A549 treated with AZD2906 at 1 μM for 4 hours (cell line): ENCODE data around the gene ODF2L. TPM values are rescaled to one million over a fixed set of nuclear protein-coding genes. Genes with fewer than 3 reads are reported as not detected.

Source experiments
- total RNA-seq: library from RNA; stranded (reverse); fragments of 200-300 nt; extraction: Qiagen RNA extraction; gene quantifications from 5 replicates; pipeline ENCODE4 v1.2.3, GENCODE V29; 2022

Gene ODF2L, protein sequence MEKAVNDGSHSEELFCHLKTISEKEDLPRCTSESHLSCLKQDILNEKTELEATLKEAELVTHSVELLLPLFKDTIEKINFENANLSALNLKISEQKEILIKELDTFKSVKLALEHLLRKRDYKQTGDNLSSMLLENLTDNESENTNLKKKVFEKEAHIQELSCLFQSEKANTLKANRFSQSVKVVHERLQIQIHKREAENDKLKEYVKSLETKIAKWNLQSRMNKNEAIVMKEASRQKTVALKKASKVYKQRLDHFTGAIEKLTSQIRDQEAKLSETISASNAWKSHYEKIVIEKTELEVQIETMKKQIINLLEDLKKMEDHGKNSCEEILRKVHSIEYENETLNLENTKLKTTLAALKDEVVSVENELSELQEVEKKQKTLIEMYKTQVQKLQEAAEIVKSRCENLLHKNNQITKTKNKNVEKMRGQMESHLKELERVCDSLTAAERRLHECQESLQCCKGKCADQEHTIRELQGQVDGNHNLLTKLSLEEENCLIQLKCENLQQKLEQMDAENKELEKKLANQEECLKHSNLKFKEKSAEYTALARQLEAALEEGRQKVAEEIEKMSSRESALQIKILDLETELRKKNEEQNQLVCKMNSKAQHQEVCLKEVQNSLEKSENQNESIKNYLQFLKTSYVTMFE
- total RNA-seq = 7.6 to 10.8 TPM (median 9.7 TPM) in 5 replicates

DNA sequence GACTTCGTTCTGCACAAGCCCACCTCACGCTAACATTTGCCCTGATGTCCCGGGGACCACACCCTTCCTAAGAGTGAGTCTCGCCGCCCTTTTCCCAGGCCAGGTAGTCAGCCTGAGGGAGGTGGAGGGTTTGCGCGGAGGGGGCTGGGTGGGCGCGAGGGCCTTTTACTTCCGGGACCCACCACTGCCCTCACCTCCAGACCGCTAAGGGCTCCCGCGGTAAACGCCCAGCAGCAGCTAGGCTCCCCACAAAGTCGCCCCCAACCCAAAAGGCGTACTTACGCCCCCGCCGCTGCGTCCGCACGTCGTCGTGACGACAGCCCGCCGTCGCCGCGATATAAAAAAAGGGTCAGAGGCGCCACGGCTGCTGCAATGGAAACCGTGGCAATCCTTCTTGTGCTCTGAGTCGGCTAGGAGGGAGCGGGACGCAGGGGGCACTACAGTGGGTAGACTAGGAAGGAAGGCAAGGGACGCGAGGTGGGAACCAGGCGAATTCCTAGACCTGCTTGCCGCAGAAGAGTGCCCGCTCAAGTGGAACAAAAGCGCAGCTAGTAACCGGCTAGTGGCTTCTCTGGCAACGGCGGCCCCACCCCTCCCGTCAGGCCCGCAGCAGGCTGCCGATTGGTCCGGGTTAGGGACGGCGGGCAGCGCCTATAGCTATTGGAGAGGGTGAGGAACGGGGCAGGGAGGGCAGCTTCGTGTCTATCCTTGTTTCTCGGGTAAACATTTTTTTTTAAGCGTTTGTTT is at the start of gene ODF2L:
ODF2L (minus strand) TSS at position 573 of the 747 bp plus-strand sequence. CDS start 9,296 bp downstream, outside the sequence.

DNA sequence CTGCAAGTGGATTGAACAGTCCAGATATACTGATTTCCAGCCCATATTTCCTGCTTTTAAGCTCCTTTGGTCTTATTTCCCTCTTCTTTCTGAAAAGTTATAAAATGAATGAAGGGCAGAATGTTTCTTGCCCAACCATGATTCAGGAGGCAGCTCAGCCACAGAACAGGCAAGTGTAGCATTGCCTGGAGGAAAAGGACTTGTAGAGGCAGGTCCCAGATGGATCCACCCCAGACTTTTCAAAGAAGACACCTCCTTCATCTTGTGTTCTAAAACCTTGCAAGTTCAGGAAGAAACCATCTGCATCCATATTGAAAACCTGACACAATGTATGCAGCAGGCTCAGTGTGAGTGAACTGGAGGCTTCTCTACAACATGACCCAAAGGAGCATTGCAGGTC is 27.8 kb upstream of the ODF2L start, which contains the start of gene CLCA2:
CLCA2 (plus strand) TSS at position 299 of the 400 bp plus-strand sequence; CDS start at position 376, 77 bp downstream.

Other genes starting within 250 kb of the ODF2L start
- gene COL24A1, start 239.6 kb downstream of the ODF2L start, total RNA-seq = 0.01 to 0.05 TPM (median 0.02 TPM) in 5 replicates
- gene CLCA2, start 27.8 kb upstream of the ODF2L start, total RNA-seq = not detected in 5 replicates
- gene CLCA1, start 72.6 kb upstream of the ODF2L start, total RNA-seq = not detected in 5 replicates
- not detected in 5 replicates for gene CLCA4, start 150.8 kb upstream of the ODF2L start, total RNA-seq